Thyroid gland (tissue), 4 donors: Measurements from ENCODE around the gene PCMTD2.

Experiments
- CTCF ChIP-seq, 6 experiments: fragments of 200-600 bp in 3 of 6; fragments of 450-650 bp in 3 of 6; sonication (generic) in 3 of 6; IDR thresholded peaks; one replicate each; pipeline ENCODE4 v1.5.1; 2016 to 2019; ENCODE audit warnings: antibody characterized with exemption in 6 of 6, mild to moderate bottlenecking in 2 of 6, inconsistent platforms in 1 of 6, moderate library complexity in 1 of 6
- POLR2A ChIP-seq, 2 donors: fragments of 450-650 bp; IDR thresholded peaks; one replicate each; pipeline ENCODE4 v1.6.1; 2017; ENCODE audit warnings: antibody characterized with exemption in 2 of 2, mild to moderate bottlenecking in 2 of 2, moderate library complexity in 1 of 2

- TF ChIP-seq CTCF (IDR thresholded peaks at IDR 0.05) (no peak), POLR2A (IDR thresholded peaks at IDR 0.05) (no peak)
Measured at GRCh38 chr20:64253000-64253383, 2.6 kb upstream of the PCMTD2 start.
